K562 (cell line): Measurements from ENCODE around the gene OLFML2B. TPM values are rescaled to one million over a fixed set of nuclear protein-coding genes. Genes with fewer than 3 reads are reported as not detected.
A peak's percentile ranks its signal among the peaks of the same experiment; 100 is the strongest.

ENCODE experiments used
- ATAC-seq: fragments of 200-7000 bp; cut with Tn5 transposase; 3 replicates; pipeline ENCODE4 v1.9.1; 2020; ENCODE audit warnings: moderate library complexity
- BruUV-seq: library from RNA; stranded (reverse); fragments of 400-500 nt; replicated peaks from 2 replicates; lab custom pipeline; 2021; lab: Mats Ljungman, UMichigan
- CTCF ChIA-PET: fragments of 300-600 bp; formaldehyde crosslinking; extraction: SDS; loops from one replicate; lab custom pipeline; 2021; ENCODE audit warnings: low intra/inter-chr PET ratio; lab: Yijun Ruan, JAX
- POLR2A ChIA-PET: fragments of 300-600, 350-650 bp; sonication (Branson Sonifier 250); formaldehyde crosslinking; extraction: SDS; loops from one replicate; lab custom pipeline; 2021; ENCODE audit warnings: antibody characterized with exemption, inconsistent platforms; lab: Yijun Ruan, JAX
- DNase-seq, 4 experiments: peaks; one replicate each; pipeline versions ENCODE4 v3.0.0 to v3.0.0-alpha.2; 2011 to 2018; ENCODE audit warnings: low spot score in 3 of 4, mixed read lengths in 3 of 4; ENCODE audit errors: extremely low read depth in 1 of 4
- FAIRE-seq: peaks from 2 replicates; lab custom pipeline; 2011; peaks lifted over from hg19 to GRCh38; lab: Jason Lieb, UNC
- H2AFZ ChIP-seq: 2 replicates; pipeline ENCODE4 v1.6.0; 2011; ENCODE audit warnings: low read depth, low read length, control low read depth, inconsistent platforms
- H3K27ac ChIP-seq: fragments of 200-600 bp; 3 replicates; pipeline ENCODE4 v1.8.0; 2011; ENCODE audit warnings: low read depth, mild to moderate bottlenecking, control low read depth, inconsistent platforms, low read length, moderate library complexity, mixed read lengths; ENCODE audit errors: extremely low read depth
- H3K27me3 ChIP-seq, 2 experiments: fragments of 300-600 bp in 1 of 2; 2 replicates in 1 of 2; 3 replicates in 1 of 2; pipeline versions ENCODE4 v1.6.0 to v1.8.0; 2011; ENCODE audit warnings: inconsistent platforms in 2 of 2, low read length in 2 of 2, mild to moderate bottlenecking in 1 of 2, mixed read lengths in 1 of 2, moderate library complexity in 1 of 2; ENCODE audit not compliant: control insufficient read depth in 2 of 2, insufficient read depth in 2 of 2
- H3K36me3 ChIP-seq: fragments of 300-600 bp; 3 replicates; pipeline ENCODE4 v1.8.0; 2011; ENCODE audit warnings: mild to moderate bottlenecking, low read length, inconsistent platforms; ENCODE audit not compliant: control insufficient read depth, insufficient read depth
- H3K4me1 ChIP-seq, 2 experiments: fragments of 200-600 bp in 1 of 2; replicated peaks in 1 of 2; 2 replicates in 1 of 2; 3 replicates in 1 of 2; pipeline versions ENCODE4 v1.5.1 to v1.8.0; 2011; ENCODE audit warnings: inconsistent platforms in 2 of 2, low read length in 2 of 2, mild to moderate bottlenecking in 1 of 2, mixed read lengths in 1 of 2, moderate library complexity in 1 of 2; ENCODE audit not compliant: control insufficient read depth in 2 of 2, insufficient read depth in 2 of 2
- H3K4me2 ChIP-seq: 2 replicates; pipeline ENCODE4 v1.6.1; 2011; ENCODE audit warnings: low read length, control low read depth, inconsistent platforms, mixed read lengths; ENCODE audit not compliant: insufficient read depth
- H3K4me3 ChIP-seq: fragments of 200-600 bp; sonication (generic), shearing (Covaris generic); 2 replicates; pipeline ENCODE4 v1.5.1; 2016; ENCODE audit warnings: control low read depth, inconsistent platforms
- H3K79me2 ChIP-seq: fragments of 200-600 bp; 3 replicates; pipeline ENCODE4 v1.8.0; 2011; ENCODE audit warnings: low read length, inconsistent platforms; ENCODE audit not compliant: control insufficient read depth, insufficient read depth
- H3K9ac ChIP-seq, 2 experiments: 2 replicates each; pipeline versions ENCODE4 v1.6.0 to v1.6.1; 2011; ENCODE audit warnings: low read depth in 2 of 2, low read length in 2 of 2, control low read depth in 1 of 2, inconsistent platforms in 1 of 2, mild to moderate bottlenecking in 1 of 2, mixed read lengths in 1 of 2; ENCODE audit not compliant: insufficient read depth in 1 of 2
- H3K9me1 ChIP-seq: one replicate; pipeline ENCODE4 v1.6.0; 2011; ENCODE audit warnings: inconsistent platforms, mild to moderate bottlenecking, low read length, moderate library complexity; ENCODE audit not compliant: control insufficient read depth, insufficient read depth
- H3K9me3 ChIP-seq: replicated peaks from 2 replicates; pipeline ENCODE4 v1.5.1; 2011; ENCODE audit warnings: low read depth, low read length, inconsistent platforms; ENCODE audit not compliant: control insufficient read depth, insufficient read depth
- H4K20me1 ChIP-seq: replicated peaks from 2 replicates; pipeline ENCODE4 v1.6.1; 2011; ENCODE audit warnings: low read length, inconsistent platforms, mixed read lengths; ENCODE audit not compliant: control insufficient read depth, insufficient read depth
- CEBPB ChIP-seq: fragments of 450-650 bp; IDR thresholded peaks from 2 replicates; pipeline ENCODE4 v1.6.1; 2016; ENCODE audit warnings: missing genetic modification characterization, missing compliant biosample characterization
- CEBPG ChIP-seq, 3 experiments: fragments of 200-800 bp in 1 of 3; sonication (Bioruptor generic) in 1 of 3; sonication (generic) in 1 of 3; formaldehyde crosslinking in 1 of 3; IDR thresholded peaks in 2 of 3; conservative IDR thresholded peaks in 1 of 3; 2 replicates each; pipeline versions ENCODE4 v1.6.1 to v1.8.0; 2016 to 2022; ENCODE audit warnings: missing compliant biosample characterization in 2 of 3, missing genetic modification characterization in 2 of 3, mild to moderate bottlenecking in 1 of 3, missing genetic modification reagents in 1 of 3
- POLR2A ChIP-seq: fragments of 450-650 bp; conservative IDR thresholded peaks from 2 replicates; pipeline ENCODE4 v1.6.1; 2016
- RFX1 ChIP-seq: fragments of 450-650 bp; IDR thresholded peaks from 2 replicates; pipeline ENCODE4 v1.6.1; 2016; ENCODE audit warnings: mild to moderate bottlenecking, moderate library complexity
- TFE3 ChIP-seq: fragments of 450-650 bp; formaldehyde crosslinking; IDR thresholded peaks from 2 replicates; pipeline ENCODE4 v1.4.0; 2020; ENCODE audit warnings: mild to moderate bottlenecking, mixed read lengths
- U2AF1 ChIP-seq: fragments of 200-400 bp; formaldehyde crosslinking; optimal IDR thresholded peaks from 2 replicates; pipeline ENCODE3; 2017; ENCODE audit warnings: mild to moderate bottlenecking, low read depth, low read length, moderate library complexity
- USF1 ChIP-seq: sonication (generic); formaldehyde crosslinking; IDR thresholded peaks from 2 replicates; pipeline ENCODE4 v1.9.0; 2022; ENCODE audit warnings: mild to moderate bottlenecking, missing genetic modification reagents
- ZNF561 ChIP-seq: fragments of 450-650 bp; formaldehyde crosslinking; conservative IDR thresholded peaks from 2 replicates; pipeline ENCODE4 v1.4.0; 2020; ENCODE audit warnings: mild to moderate bottlenecking, moderate library complexity
- ZNF583 ChIP-seq: fragments of 250-450 bp; sonication (Bioruptor Pico); IDR thresholded peaks from 2 replicates; pipeline ENCODE4 v1.4.0; 2020
- WGBS: fragments of 100-300 bp; shearing (Covaris generic); methylation state at CpG from one replicate; pipeline ENCODE4 v1.1.6; 2016; ENCODE audit warnings: low coverage, mixed read lengths; ENCODE audit not compliant: insufficient coverage; ENCODE audit errors: missing lambda C conversion rate; 5-methylcytosine and 5-hydroxymethylcytosine counted together
- in situ Hi-C: fragments of 300-500 bp; cut with MboI; formaldehyde crosslinking; loops from 4 replicates; pipeline ENCODE4 v1.15.0; 2018; ENCODE audit warnings: inconsistent platforms, mixed read lengths
- intact Hi-C: fragments of 100-400 bp; cut with micrococcal nuclease; formaldehyde crosslinking; loops from 2 replicates; pipeline ENCODE4 v1.14.2; 2022
- polyA plus RNA-seq, 8 experiments: library from polyadenylated mRNA; depleted of rRNA in 4 of 8; stranded (reverse) in 5 of 8; unstranded in 3 of 8; fragments of >200 nt; fragmentation: Nextera tagmentation in 2 of 8; fragmentation: Illumina TruSeq in 1 of 8; extraction: Ambion mirVana in 2 of 8; extraction: Trizol in 1 of 8; gene quantifications; 2 replicates each; pipeline versions ENCODE4 v1.2.1 to v1.2.3, GENCODE V29; 2011 to 2014; ENCODE audit warnings: inconsistent platforms in 1 of 8, missing spikeins in 1 of 8
- total RNA-seq, 7 experiments: library from RNA; depleted of rRNA in 6 of 7; stranded (reverse); fragments of >200 nt in 6 of 7; fragmentation: Illumina TruSeq in 2 of 7; extraction: Trizol in 2 of 7; gene quantifications; 2 replicates each; pipeline versions ENCODE4 v1.2.1 to v1.2.3, GENCODE V29; 2011 to 2021; ENCODE audit warnings: low replicate concordance in 1 of 7

OLFML2B gene
- total and polyA plus RNA-seq, 9 of the 15 experiments (the other 6 are each of a cell fraction or from before 2014, with no cell fraction given): not detected

DNA sequence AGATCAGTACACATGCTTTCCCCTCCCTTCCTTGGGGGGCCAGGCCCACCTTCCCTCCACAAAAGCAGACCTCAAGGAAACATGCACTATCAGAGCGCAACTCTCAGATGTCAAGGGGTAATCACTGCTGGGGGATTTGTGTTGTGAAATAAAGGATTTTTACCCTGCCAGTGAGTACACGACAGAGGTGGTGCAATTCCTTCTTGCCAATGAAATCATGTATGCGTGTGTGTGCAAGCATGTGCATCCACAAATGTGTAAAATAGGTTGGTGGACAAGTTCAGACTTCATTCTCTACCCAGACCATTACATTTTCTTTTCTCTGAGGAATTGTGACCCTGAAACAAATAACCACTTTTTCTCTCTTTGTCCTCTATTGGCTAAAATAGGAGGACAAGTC lies 36.1 kb upstream of the OLFML2B start (continued):
- TF ChIP-seq TFE3 (CRISPR knock-in tag) (no peak), POLR2A (no peak), RFX1 (no peak), USF1 (CRISPR knock-in tag) (no peak)

GRCh38 chr1:162056579-162056978 lies 32.9 kb upstream of the OLFML2B start:
- no peak overlapping the region for H3K4me3 ChIP-seq
- H3K27me3 ChIP-seq: peaks cover 0 to 7% of the 10 kb centered on the region in 2 experiments; a peak in 1 of 5 replicates
- DNase-seq: no peak
- intact Hi-C loops (loop anchor here (1.0 to 10.0 kb wide), 6 partner anchors 220 to 1118 kb away; partner anchors contain the start of gene UHMK1), in situ Hi-C loops (no loop called here)
- BruUV-seq: no TSS peak
- POLR2A ChIA-PET: interaction anchor here (0.6 to 1.1 kb wide), 3 partner anchors 64 to 575 kb away, joined by 3 to 4 read pairs (median 3); partner anchors contain the start of gene DDR2
- H2AFZ ChIP-seq: no peak overlapping the region
- no peaks in the 10 kb centered on the region for H3K79me2 ChIP-seq
- no peak overlapping the region for H3K4me2 ChIP-seq
- TF ChIP-seq ZNF583 (CRISPR knock-in tag) (no peak), CEBPG (CRISPR knock-in tag; IDR thresholded peaks at IDR 0.05) (no peak; the same call in 1 of the 2 replicates), CEBPG (tag; conservative IDR thresholded peaks at IDR 0.05 in 1 of 2, IDR thresholded peaks at IDR 0.05 in 1 of 2) (peak; percentile 28 to 58; a peak in 2 of 4 replicates), ZNF561 (no peak), U2AF1 (no peak), CEBPB (tag) (peak; percentile 70)
- CTCF ChIA-PET: interaction anchor here (0.5 to 1.4 kb wide), 2 partner anchors 13 to 220 kb away, joined by 3 to 9 read pairs; no protein-coding TSS in a partner anchor
- no peaks in the 10 kb centered on the region for H3K4me1 ChIP-seq
- H3K9me1 ChIP-seq: no peaks in the 10 kb centered on the region
- 30% methylated on average over 3 of the region's 3 CpGs for WGBS
- ATAC-seq: no peak
- H3K36me3 ChIP-seq: no peaks in the 10 kb centered on the region
- no peaks in the 10 kb centered on the region for H4K20me1 ChIP-seq
- H3K9ac ChIP-seq: no peak overlapping the region
- H3K9me3 ChIP-seq: no peaks in the 10 kb centered on the region
- no peak for FAIRE-seq
- H3K27ac ChIP-seq: no peak overlapping the region
